WTC11 (cell line): ENCODE results near the gene ANO3. TPM values are rescaled to one million over a fixed set of nuclear protein-coding genes. Genes with fewer than 3 reads are reported as not detected.

Experiments
- ATAC-seq: fragments of 200-7000 bp; cut with Tn5 transposase; 2 replicates; pipeline ENCODE4 v1.10.0; 2021; ENCODE audit warnings: mild to moderate bottlenecking, moderate library complexity
- CTCF ChIA-PET: fragments of 300-600 bp; sonication (Branson Sonifier 250); formaldehyde crosslinking; loops from one replicate; lab custom pipeline; 2021; ENCODE audit warnings: antibody characterized with exemption; lab: Charles Lee
- POLR2A ChIA-PET: fragments of 350-600 bp; sonication (Branson Sonifier 250); formaldehyde crosslinking; loops from one replicate; lab custom pipeline; 2021; ENCODE audit warnings: antibody characterized with exemption; lab: Charles Lee
- DNase-seq: peaks from one replicate; pipeline ENCODE4 v3.0.0; 2021; ENCODE audit warnings: low spot score
- H3K27ac Mint-ChIP-seq: 2 replicates; pipeline ENCODE4 v1.8.0; 2021; ENCODE audit warnings: mixed read lengths
- H3K27me3 Mint-ChIP-seq: 2 replicates; pipeline ENCODE4 v1.8.0; 2021; ENCODE audit warnings: low read depth, mild to moderate bottlenecking, moderate library complexity, mixed read lengths
- H3K36me3 Mint-ChIP-seq: 2 replicates; pipeline ENCODE4 v1.8.0; 2021; ENCODE audit warnings: mixed read lengths
- H3K4me1 Mint-ChIP-seq: 2 replicates; pipeline ENCODE4 v1.8.0; 2022; ENCODE audit warnings: mixed read lengths
- H3K4me3 Mint-ChIP-seq: 2 replicates; pipeline ENCODE4 v1.8.0; 2021; ENCODE audit warnings: mild to moderate bottlenecking, moderate library complexity, mixed read lengths
- H3K9me3 Mint-ChIP-seq: 2 replicates; pipeline ENCODE4 v1.8.0; 2021; ENCODE audit warnings: mixed read lengths
- CBFB ChIP-seq: sonication (generic); formaldehyde crosslinking; IDR thresholded peaks from 2 replicates; pipeline ENCODE4 v1.8.1; 2022; ENCODE audit warnings: mild to moderate bottlenecking, low read depth, missing genetic modification reagents
- CREM ChIP-seq: sonication (generic); formaldehyde crosslinking; IDR thresholded peaks from 2 replicates; pipeline ENCODE4 v1.8.1; 2022; ENCODE audit warnings: mild to moderate bottlenecking, missing genetic modification reagents, moderate library complexity
- EMX1 ChIP-seq: fragments of 250-450 bp; sonication (Bioruptor Pico); IDR thresholded peaks from 2 replicates; pipeline ENCODE4 v1.8.0; 2021; ENCODE audit warnings: mild to moderate bottlenecking
- FOXK1 ChIP-seq: sonication (generic); formaldehyde crosslinking; IDR thresholded peaks from 2 replicates; pipeline ENCODE4 v1.8.0; 2022; ENCODE audit warnings: mild to moderate bottlenecking, moderate library complexity, missing genetic modification reagents
- FOXP4 ChIP-seq: sonication (generic); formaldehyde crosslinking; IDR thresholded peaks from 2 replicates; pipeline ENCODE4 v1.8.0; 2022; ENCODE audit warnings: mild to moderate bottlenecking, missing genetic modification reagents
- GRHL2 ChIP-seq: fragments of 250-450 bp; sonication (Bioruptor Pico); IDR thresholded peaks from 2 replicates; pipeline ENCODE4 v1.8.0; 2022; ENCODE audit warnings: mild to moderate bottlenecking, moderate library complexity; ENCODE audit not compliant: insufficient replicate concordance, severe bottlenecking
- HMGXB4 ChIP-seq: sonication (generic); formaldehyde crosslinking; IDR thresholded peaks from 2 replicates; pipeline ENCODE4 v1.8.1; 2023; ENCODE audit warnings: mild to moderate bottlenecking, moderate library complexity, missing genetic modification reagents
- IRF2 ChIP-seq: sonication (generic); formaldehyde crosslinking; IDR thresholded peaks from 2 replicates; pipeline ENCODE4 v1.8.0; 2022; ENCODE audit warnings: low read depth, missing genetic modification reagents, borderline replicate concordance
- MAX ChIP-seq: sonication (generic); formaldehyde crosslinking; IDR thresholded peaks from 2 replicates; pipeline ENCODE4 v1.8.0; 2022; ENCODE audit warnings: mild to moderate bottlenecking, missing genetic modification reagents
- TEAD4 ChIP-seq: sonication (generic); formaldehyde crosslinking; IDR thresholded peaks from 2 replicates; pipeline ENCODE4 v1.8.0; 2022; ENCODE audit warnings: mild to moderate bottlenecking, missing genetic modification reagents
- ZNF281 ChIP-seq: sonication (generic); formaldehyde crosslinking; IDR thresholded peaks from 2 replicates; pipeline ENCODE4 v1.8.0; 2023; ENCODE audit warnings: mild to moderate bottlenecking, missing genetic modification reagents
- ZNF396 ChIP-seq: fragments of 250-450 bp; sonication (Bioruptor Pico); IDR thresholded peaks from 2 replicates; pipeline ENCODE4 v1.8.0; 2021; ENCODE audit warnings: mild to moderate bottlenecking, moderate library complexity, borderline replicate concordance
- ZNF423 ChIP-seq: fragments of 250-450 bp; sonication (Bioruptor Pico); IDR thresholded peaks from 2 replicates; pipeline ENCODE4 v2.1.2; 2022; ENCODE audit warnings: mild to moderate bottlenecking, moderate library complexity
- ZNF425 ChIP-seq: fragments of 250-450 bp; sonication (Bioruptor Pico); conservative IDR thresholded peaks from 2 replicates; pipeline ENCODE4 v1.9.0; 2021; ENCODE audit warnings: mild to moderate bottlenecking
- total RNA-seq: library from RNA; stranded (reverse); gene quantifications from 3 replicates; pipeline ENCODE4 v1.2.3, GENCODE V29; 2021

ANO3 gene
- total RNA-seq, 1 experiment from 2014 or later = 0.11 TPM

GRCh38 chr11:26553182-26553581 lies 221.3 kb downstream of the ANO3 start:
- CTCF ChIA-PET = no interaction called here
- no peak for DNase-seq
- Mint-ChIP-seq H3K36me3 (no peaks in the 10 kb centered on the region), H3K27me3 (no peaks in the 10 kb centered on the region; the same call in 1 of the 2 replicates), H3K27ac (no peak overlapping the region), H3K4me3 (no peak overlapping the region), H3K4me1 (0 out of 2 replicates have a peak, but pooled peaks cover 5% of the 10 kb centered on the region), H3K9me3 (no peaks in the 10 kb centered on the region)
- ATAC-seq = peak; percentile 48
- POLR2A ChIA-PET = no interaction called here
- no peak for TF ChIP-seq GRHL2 (CRISPR knock-in tag)
- TF ChIP-seq CREM = no peak
- TF ChIP-seq ZNF425 (CRISPR knock-in tag) = no peak
- TF ChIP-seq ZNF423 (CRISPR knock-in tag) = no peak
- TF ChIP-seq TEAD4 (CRISPR knock-in tag) = no peak
- TF ChIP-seq HMGXB4 (CRISPR knock-in tag) = no peak
- TF ChIP-seq ZNF396 (CRISPR knock-in tag) = no peak
- TF ChIP-seq ZNF281 (CRISPR knock-in tag) = no peak
- no peak for TF ChIP-seq CBFB (CRISPR knock-in tag)
- no peak for TF ChIP-seq FOXK1 (CRISPR knock-in tag)

GRCh38 chr11:26554455-26554854 lies 222.5 kb downstream of the ANO3 start:
- H3K27me3 Mint-ChIP-seq = no peaks in the 10 kb centered on the region; the same call in 1 of the 2 replicates
- ChIA-PET CTCF (no interaction called here), POLR2A (no interaction called here)

More at GRCh38 chr11:26554455-26554854, 222.5 kb downstream of the ANO3 start:
- H3K9me3 Mint-ChIP-seq = no peaks in the 10 kb centered on the region
- ATAC-seq (no peak), DNase-seq (no peak)
- no peak overlapping the region for H3K4me3 Mint-ChIP-seq
- no peaks in the 10 kb centered on the region for H3K36me3 Mint-ChIP-seq
- no peak overlapping the region for H3K27ac Mint-ChIP-seq
- H3K4me1 Mint-ChIP-seq = 0 out of 2 replicates have a peak, but pooled peaks cover 5% of the 10 kb centered on the region
- TF ChIP-seq CREM (no peak), IRF2 (no peak), EMX1 (CRISPR knock-in tag) (no peak), ZNF396 (CRISPR knock-in tag) (no peak), MAX (CRISPR knock-in tag) (no peak), FOXP4 (CRISPR knock-in tag) (no peak)
- TF ChIP-seq, all 79 proteins: peak for 0
